GM12865 (cell line): Measurements from ENCODE around the gene ZNF774.

Experiments used
- DNase-seq: peaks from one replicate; pipeline ENCODE4 v3.0.0; 2010; ENCODE audit warnings: low read depth
- H3K4me3 ChIP-seq: 2 replicates; pipeline ENCODE4 v1.5.1; 2011; ENCODE audit warnings: mild to moderate bottlenecking, low read depth, low read length, control low read depth
- CTCF ChIP-seq: IDR thresholded peaks from 2 replicates; pipeline ENCODE4 v1.5.1; 2011; ENCODE audit warnings: low read length, control low read depth, low read depth, inconsistent platforms; ENCODE audit not compliant: insufficient read depth; ENCODE audit errors: missing control alignments

The ZNF774 gene

GRCh38 chr15:90316139-90316538 lies 35.9 kb upstream of the ZNF774 start:
- TF ChIP-seq CTCF = no peak
- no peak overlapping the region for H3K4me3 ChIP-seq
- DNase-seq = no peak

GRCh38 chr15:90318591-90318990 lies 33.5 kb upstream of the ZNF774 start:
- TF ChIP-seq CTCF = no peak
- no peak overlapping the region for H3K4me3 ChIP-seq
- DNase-seq = no peak

GRCh38 chr15:90320062-90320884 lies 31.8 kb upstream of the ZNF774 start:
- peak; percentile 99 for TF ChIP-seq CTCF
- no peak overlapping the region for H3K4me3 ChIP-seq
- DNase-seq = peak; percentile 86

GRCh38 chr15:90320885-90321278 lies 31.2 kb upstream of the ZNF774 start:
- no peak for DNase-seq
- no peak for TF ChIP-seq CTCF
- no peak overlapping the region for H3K4me3 ChIP-seq

GRCh38 chr15:90322538-90322937 lies 29.5 kb upstream of the ZNF774 start:
- TF ChIP-seq CTCF = no peak
- H3K4me3 ChIP-seq = no peak overlapping the region
- no peak for DNase-seq

- no peak overlapping the region for H3K4me3 ChIP-seq
- no peak for DNase-seq
- no peak for TF ChIP-seq CTCF
Measured at GRCh38 chr15:90325726-90326125, 26.4 kb upstream of the ZNF774 start.

- no peak overlapping the region for H3K4me3 ChIP-seq
- TF ChIP-seq CTCF = no peak
- no peak for DNase-seq
Measured at GRCh38 chr15:90326441-90326840, 25.6 kb upstream of the ZNF774 start.
